ENCODE results near the gene HORMAD2. TPM values are rescaled to one million over a fixed set of nuclear protein-coding genes. Genes with fewer than 3 reads are reported as not detected.

Gene HORMAD2
- total RNA-seq, 3 donors from 2014 or later, result not detected

GRCh38 chr22:30104501-30105156, 24.4 kb downstream of the HORMAD2 start:
- Histone ChIP-seq H3K9me3 (no peaks in the 10 kb centered on the region), H3K4me1 (no peaks in the 10 kb centered on the region), H3K27ac (no peak overlapping the region), H3K4me3 (no peak overlapping the region), H3K27me3 (no peaks in the 10 kb centered on the region), H3K36me3 (no peaks in the 10 kb centered on the region)
- TF ChIP-seq POLR2A (IDR thresholded peaks at IDR 0.05) (no peak), POLR2AphosphoS5 (IDR thresholded peaks at IDR 0.05) (no peak)
- TF ChIP-seq, protein P1, sequence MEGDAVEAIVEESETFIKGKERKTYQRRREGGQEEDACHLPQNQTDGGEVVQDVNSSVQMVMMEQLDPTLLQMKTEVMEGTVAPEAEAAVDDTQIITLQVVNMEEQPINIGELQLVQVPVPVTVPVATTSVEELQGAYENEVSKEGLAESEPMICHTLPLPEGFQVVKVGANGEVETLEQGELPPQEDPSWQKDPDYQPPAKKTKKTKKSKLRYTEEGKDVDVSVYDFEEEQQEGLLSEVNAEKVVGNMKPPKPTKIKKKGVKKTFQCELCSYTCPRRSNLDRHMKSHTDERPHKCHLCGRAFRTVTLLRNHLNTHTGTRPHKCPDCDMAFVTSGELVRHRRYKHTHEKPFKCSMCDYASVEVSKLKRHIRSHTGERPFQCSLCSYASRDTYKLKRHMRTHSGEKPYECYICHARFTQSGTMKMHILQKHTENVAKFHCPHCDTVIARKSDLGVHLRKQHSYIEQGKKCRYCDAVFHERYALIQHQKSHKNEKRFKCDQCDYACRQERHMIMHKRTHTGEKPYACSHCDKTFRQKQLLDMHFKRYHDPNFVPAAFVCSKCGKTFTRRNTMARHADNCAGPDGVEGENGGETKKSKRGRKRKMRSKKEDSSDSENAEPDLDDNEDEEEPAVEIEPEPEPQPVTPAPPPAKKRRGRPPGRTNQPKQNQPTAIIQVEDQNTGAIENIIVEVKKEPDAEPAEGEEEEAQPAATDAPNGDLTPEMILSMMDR (IDR thresholded peaks at IDR 0.05), result no peak
- intact Hi-C loops (cut with DNase I; ENCODE audit: low total_unique reads), result no loop called here
- no peak for DNase-seq (ENCODE audit: low spot score in 2 of 2)

DNA sequence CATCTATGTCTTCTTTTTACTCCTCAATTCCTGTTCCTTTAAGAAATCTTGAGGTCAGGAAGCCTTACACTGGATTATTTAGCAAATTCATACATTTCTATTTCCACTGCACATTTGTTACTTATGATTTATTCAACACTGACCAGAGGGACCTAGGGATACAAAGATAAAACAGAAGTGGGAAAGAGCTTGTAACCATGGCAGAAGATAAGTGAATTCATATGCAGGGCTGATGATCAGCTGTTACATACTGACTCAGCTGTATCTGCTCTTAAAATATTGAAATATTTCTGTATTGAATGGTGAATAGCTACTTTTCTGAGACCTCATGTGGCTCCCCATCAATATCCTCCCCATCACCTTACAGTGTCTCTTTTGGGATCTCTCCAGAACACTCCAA, 25.2 kb downstream of the HORMAD2 start:
- Histone ChIP-seq H3K9me3 (no peaks in the 10 kb centered on the region), H3K36me3 (no peaks in the 10 kb centered on the region), H3K4me1 (no peaks in the 10 kb centered on the region), H3K4me3 (no peak overlapping the region), H3K27ac (no peak overlapping the region), H3K27me3 (no peaks in the 10 kb centered on the region)
- DNase-seq (ENCODE audit: low spot score in 2 of 2), result no peak
- TF ChIP-seq POLR2AphosphoS5 (IDR thresholded peaks at IDR 0.05) (no peak), POLR2A (IDR thresholded peaks at IDR 0.05) (no peak)
- TF ChIP-seq, protein P1 (IDR thresholded peaks at IDR 0.05), result no peak
- intact Hi-C loops (cut with DNase I; ENCODE audit: low total_unique reads), result no loop called here

DNA sequence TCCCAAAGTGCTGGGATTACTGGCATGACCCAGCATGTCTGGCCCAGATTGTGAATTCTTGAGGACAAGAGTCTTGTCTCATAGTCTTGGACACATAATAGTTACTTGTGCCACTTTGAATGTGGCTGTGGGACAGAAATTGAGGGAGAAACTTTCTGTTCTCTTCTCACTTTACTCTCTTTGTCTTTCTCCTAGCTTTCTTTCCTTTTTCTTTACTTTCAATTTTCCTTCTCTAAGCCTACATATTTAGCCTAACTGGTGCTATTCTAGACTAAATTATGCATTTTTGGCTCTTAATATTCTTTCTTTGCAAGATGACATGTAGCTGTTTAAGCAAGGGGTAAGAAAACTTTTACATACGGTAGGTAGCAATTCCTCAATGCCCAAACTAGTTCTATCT, 33.2 kb downstream of the HORMAD2 start:
- no peak overlapping the region for H3K4me3 ChIP-seq
- no peaks in the 10 kb centered on the region for H3K4me1 ChIP-seq
- intact Hi-C loops (cut with DNase I; ENCODE audit: low total_unique reads), result no loop called here
- no peak overlapping the region for H3K27ac ChIP-seq
- H3K9me3 ChIP-seq, result no peaks in the 10 kb centered on the region
- no peak for DNase-seq (ENCODE audit: low spot score in 2 of 2)
- H3K27me3 ChIP-seq, result no peaks in the 10 kb centered on the region
- H3K36me3 ChIP-seq, result no peaks in the 10 kb centered on the region
- TF ChIP-seq, protein P1 (IDR thresholded peaks at IDR 0.05), result no peak
- TF ChIP-seq POLR2AphosphoS5 (IDR thresholded peaks at IDR 0.05), result no peak
- no peak for TF ChIP-seq POLR2A (IDR thresholded peaks at IDR 0.05)

DNA sequence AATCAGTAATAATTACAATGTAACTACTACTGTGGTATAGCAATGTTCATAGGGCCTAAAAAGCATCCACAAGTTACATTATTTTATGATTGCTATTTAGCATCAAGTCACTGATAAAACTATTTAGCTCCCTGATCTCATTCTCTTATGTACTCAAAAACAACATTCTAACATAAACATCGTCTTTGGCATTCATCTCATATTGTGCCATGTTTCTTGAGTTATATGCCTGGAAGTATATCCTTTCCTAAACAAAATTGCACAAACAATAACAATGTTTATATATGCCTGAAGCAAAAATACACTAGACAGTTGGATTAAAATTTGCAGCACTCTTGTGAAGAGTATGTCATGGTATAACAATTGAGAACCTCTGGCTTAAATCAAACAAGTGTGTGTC, 34.1 kb downstream of the HORMAD2 start:
- no peaks in the 10 kb centered on the region for H3K4me1 ChIP-seq
- no peak overlapping the region for H3K4me3 ChIP-seq
- no peaks in the 10 kb centered on the region for H3K9me3 ChIP-seq
- TF ChIP-seq POLR2AphosphoS5 (IDR thresholded peaks at IDR 0.05) (no peak), POLR2A (IDR thresholded peaks at IDR 0.05) (no peak)
- TF ChIP-seq, protein P1 (IDR thresholded peaks at IDR 0.05), result no peak
- no peak overlapping the region for H3K27ac ChIP-seq
- intact Hi-C loops (cut with DNase I; ENCODE audit: low total_unique reads), result no loop called here
- H3K36me3 ChIP-seq, result no peaks in the 10 kb centered on the region
- H3K27me3 ChIP-seq, result no peaks in the 10 kb centered on the region
- DNase-seq (ENCODE audit: low spot score in 2 of 2), result no peak

GRCh38 chr22:30115705-30116104, 35.4 kb downstream of the HORMAD2 start:
- Histone ChIP-seq H3K4me3 (no peak overlapping the region), H3K9me3 (no peaks in the 10 kb centered on the region), H3K36me3 (no peaks in the 10 kb centered on the region), H3K27me3 (no peaks in the 10 kb centered on the region), H3K4me1 (no peaks in the 10 kb centered on the region), H3K27ac (no peak overlapping the region)
- no peak for DNase-seq (ENCODE audit: low spot score in 2 of 2)
- intact Hi-C loops (cut with DNase I; ENCODE audit: low total_unique reads), result no loop called here
- TF ChIP-seq, protein P1 (IDR thresholded peaks at IDR 0.05), result no peak
- no peak for TF ChIP-seq POLR2AphosphoS5 (IDR thresholded peaks at IDR 0.05)
- TF ChIP-seq POLR2A (IDR thresholded peaks at IDR 0.05), result no peak
